ENCODE measurements around the gene PUM2.

PUM2 gene

GRCh38 chr2:20217041-20217970 lies 133.3 kb downstream of the PUM2 start:
- DNase-seq (ENCODE audit: low read depth): no peak

DNA sequence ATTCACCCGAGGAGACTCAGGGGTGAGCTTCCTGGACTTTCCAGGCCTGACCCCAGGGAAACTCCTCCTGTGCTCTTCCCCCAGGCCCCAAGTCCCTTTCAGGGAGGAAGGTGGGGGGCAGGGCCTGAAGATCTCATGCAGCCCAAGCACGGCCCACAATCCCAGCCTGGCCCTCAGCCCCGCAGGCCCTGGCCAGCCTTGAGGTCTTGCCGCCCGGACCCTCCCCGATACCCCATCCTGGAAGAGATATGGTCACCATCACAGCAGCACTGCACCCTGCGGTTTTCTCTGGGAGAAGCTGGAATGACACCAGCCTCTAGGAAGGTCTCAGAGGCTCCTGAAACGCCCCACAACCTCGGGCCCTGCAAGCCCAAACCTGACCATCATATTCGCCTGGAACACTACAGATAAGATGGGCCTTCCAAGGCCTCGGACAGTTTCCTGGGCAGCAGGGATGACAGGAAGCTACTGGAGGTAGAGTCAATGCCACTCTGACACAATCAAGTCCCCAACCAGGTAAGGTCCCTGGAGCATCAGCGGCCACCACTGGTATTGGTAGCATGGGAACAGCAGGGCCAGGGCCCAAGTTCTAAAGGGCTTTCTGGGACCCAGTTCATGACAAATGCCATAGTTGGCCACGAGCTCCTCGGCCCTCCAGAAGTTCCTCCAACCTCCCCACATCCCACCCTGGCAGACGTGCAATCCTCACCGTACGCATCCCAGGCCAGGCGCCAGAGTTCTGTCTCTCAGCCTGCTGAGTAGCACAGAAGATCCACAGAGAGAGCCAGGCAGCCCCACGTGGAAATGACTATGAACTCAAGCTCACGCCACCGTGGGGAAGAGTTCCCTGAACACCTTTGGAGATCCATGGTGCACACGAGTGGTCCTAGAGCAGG lies 134.3 kb downstream of the PUM2 start:
- DNase-seq (ENCODE audit: low read depth): no peak

GRCh38 chr2:20215183-20216040 lies 135.2 kb downstream of the PUM2 start:
- no peak for DNase-seq (ENCODE audit: low read depth)

DNA sequence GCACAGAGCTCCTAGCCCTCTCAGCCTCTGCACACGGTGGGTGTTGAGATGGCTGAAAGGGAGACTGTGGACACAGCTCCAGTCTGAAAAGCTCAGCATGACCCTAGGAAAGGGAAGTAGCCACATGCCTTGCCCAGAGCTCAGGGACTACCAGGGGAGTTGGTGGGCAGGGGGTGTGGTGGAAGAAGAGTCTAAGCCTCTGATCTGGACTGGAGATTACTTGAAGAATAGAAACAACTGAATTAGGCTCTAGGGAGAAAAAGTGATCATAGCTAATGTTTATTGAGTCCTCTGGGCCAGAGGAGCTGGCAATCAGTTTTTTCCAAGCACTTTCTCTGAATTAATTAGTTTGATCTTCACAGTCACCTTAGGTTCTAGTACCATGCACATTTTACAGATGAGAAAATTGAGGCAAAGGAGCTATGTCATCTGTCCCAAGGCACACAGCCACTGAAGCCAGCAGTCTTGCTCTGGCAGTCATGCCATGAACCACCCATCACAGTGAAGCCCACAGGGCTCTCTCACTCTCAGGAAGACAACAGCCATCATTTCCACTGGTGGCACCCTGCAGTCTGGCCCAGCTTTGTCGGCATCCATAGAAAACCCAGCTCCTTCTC lies 136.0 kb downstream of the PUM2 start:
- no peak for DNase-seq (ENCODE audit: low read depth)

GRCh38 chr2:20213651-20214565 lies 136.7 kb downstream of the PUM2 start:
- DNase-seq (ENCODE audit: low read depth): no peak

DNA sequence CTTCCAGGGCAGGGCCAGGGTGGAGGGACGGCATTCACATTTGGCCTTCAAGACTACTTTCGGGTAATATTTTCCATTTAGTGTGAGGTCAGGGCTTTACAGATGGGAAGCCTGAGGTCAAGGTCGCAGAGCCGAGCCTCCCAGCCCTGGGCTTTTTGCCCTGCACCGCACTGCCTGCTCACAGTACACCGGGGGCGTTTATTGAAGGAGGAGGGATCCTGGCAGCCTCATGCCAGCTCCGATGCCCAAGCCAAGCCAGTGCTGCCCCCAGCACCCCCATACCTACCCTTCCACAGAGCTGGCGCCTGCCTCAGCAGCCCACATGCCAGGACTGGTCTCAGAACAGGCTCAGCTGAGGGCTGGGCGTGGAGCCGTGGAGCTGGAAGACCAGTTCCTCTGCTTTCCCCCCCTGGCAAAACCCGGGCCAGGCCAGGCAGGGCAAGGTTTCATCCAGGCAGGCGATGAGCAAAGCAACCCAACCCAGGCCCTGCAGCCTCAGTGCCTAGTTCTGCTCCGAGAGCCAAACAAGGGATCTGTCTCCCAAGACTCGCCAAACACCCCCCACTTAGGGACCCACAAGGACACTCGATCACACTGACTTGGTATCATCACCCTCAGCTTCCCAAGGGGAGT lies 137.7 kb downstream of the PUM2 start:
- no peak for DNase-seq (ENCODE audit: low read depth)

GRCh38 chr2:20212459-20212870 lies 138.2 kb downstream of the PUM2 start:
- no peak for DNase-seq (ENCODE audit: low read depth)

DNA sequence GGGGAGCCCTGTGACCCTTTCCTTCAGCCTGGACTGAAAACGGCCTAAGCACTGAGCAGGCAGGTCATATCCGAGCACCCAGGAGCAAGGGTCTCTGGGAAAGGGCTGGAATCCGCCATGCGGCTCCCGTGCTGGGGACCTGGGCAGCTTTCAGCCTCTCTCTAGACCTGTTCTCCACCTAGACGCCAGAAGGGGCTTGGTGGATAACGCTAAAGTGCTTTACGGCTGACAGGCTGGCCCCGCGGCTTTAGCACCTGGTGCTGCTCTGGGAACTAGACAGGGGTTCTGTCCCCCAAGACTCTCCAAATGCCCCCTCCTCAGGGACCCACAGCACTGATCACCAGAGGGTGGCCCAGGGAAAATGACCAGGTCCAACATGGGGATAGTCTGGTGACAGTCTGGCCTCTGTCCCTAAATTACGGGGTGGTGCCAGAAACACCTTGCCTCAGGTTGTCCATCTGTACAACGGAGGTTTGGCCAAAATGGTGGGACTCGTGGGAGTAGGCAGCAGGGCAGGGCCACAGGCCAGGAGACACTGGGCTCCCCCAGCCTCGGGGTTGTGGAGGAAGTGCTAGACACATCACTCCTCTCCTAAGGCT lies 138.7 kb downstream of the PUM2 start:
- no peak for DNase-seq (ENCODE audit: low read depth)

GRCh38 chr2:20211420-20211819 lies 139.2 kb downstream of the PUM2 start:
- no peak for DNase-seq (ENCODE audit: low read depth)

DNA sequence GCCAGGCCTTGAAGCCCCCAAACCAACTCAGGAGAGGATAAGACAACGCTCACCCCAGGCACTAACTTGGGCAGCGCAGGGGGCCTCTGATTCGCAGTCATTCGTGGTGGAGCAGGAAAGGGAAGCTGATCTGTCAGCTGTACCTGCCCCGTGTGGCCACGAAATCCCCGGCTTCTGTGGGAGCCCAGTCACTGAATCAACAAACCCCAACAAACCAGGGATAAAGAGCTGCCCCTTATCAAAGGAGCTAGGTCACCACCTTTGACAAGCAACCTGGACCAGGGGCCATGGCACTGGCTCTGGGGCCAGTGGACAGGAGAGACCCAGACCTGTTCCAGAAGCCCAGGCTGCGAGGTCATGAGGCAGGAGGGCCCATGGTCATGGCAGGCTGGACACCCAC lies 140.2 kb downstream of the PUM2 start:
- no peak for DNase-seq (ENCODE audit: low read depth)

DNA sequence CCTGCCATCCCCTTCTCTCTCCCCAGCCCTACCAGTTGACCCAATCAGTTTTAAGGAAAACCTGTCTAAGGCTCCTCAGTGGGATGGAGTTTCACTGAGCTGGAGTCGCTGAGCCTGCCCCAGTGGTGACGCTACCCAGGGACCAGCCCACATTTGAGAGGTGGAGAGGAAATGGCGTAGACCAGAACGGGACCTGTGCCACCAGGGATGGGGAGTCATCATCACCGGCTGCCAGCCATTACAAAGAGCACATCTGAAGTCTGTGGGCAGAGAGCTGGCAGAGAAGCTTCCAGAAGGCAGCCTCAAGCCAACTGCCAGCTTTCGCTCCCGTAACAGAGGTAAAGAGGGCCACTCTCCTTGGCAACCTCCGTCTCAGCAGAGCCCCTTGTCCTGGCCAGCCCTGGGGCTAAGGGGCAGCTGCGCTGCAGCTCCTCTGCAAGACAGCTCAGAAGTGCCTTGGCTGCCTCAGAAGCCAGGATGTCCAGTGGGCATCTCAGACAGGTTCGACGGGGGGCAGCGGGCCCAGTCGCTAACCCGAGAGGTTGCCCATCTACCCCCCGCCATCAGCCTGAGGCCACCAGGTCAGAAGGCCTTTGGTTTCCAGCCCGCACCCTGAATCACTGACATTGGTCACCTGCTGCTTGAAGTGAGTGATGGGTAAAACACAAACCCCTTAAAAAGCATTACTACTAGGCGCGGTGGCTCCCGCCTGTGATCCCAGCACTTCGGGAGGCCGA lies 141.1 kb downstream of the PUM2 start:
- no peak for DNase-seq (ENCODE audit: low read depth)

- no peak for DNase-seq (ENCODE audit: low read depth)
These were observed 142.2 kb downstream of the PUM2 start for GRCh38 chr2:20208476-20208859.

- no peak for DNase-seq (ENCODE audit: low read depth)
These were observed 143.6 kb downstream of the PUM2 start for GRCh38 chr2:20207051-20207450.

DNA sequence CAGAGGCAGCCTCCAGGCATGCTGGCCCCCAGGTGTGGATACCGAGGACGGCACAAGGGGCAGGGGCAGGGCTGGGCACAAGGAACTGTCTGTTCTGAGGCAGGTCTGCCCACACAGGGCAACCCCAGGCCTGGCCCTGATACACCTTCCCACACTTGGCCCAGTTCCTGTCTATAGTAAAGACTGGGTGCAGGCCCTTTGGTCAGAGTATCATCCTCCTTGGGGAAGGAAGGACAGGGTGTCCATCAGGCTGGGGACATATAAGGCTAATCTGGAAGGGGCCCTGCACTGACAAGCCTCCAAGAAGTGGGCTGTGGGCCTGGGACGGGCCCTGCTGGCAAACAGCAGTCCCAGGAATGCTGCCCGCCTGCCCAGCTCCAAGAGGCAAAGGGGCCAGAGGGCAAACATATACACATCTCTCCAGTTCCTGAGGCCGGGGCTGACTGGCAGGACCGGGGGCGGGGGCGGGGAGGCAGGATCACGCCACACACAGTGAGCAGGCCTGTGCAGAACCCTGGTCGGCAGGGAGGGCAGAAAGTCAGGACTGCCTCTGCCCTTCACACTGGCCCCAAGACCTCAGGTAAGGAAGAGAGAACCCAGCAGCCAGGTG lies 144.6 kb downstream of the PUM2 start:
- no peak for DNase-seq (ENCODE audit: low read depth)

GRCh38 chr2:20205069-20205468 lies 145.6 kb downstream of the PUM2 start:
- DNase-seq (ENCODE audit: low read depth): no peak

- no peak for DNase-seq (ENCODE audit: low read depth)
These were observed 147.0 kb downstream of the PUM2 start for GRCh38 chr2:20203521-20204225.

DNA sequence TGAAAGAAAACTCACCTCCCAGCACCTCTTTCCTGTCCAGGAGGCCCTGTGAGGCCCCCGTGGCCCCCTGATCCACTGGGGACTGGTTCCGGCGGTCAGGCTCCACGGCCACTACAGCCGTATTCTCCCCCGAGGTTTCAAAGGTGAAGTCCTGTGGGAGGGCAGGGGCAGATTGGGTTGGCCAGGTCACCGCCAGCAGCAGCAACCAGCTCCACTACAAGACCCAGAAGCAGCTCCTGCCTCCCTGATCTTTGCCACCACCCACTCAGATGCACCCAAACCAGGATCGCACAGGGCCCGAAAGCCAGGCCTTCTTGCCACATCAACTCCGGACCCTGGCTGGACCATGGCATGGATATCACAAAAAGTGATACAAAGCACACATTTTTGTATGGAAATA lies 147.6 kb downstream of the PUM2 start:
- no peak for DNase-seq (ENCODE audit: low read depth)

GRCh38 chr2:20201671-20202070 lies 149.0 kb downstream of the PUM2 start:
- DNase-seq (ENCODE audit: low read depth): no peak
